T-helper 1 cell treated with Interleukin-12 subunit alpha and Interleukin-12 subunit beta and Interleukin-4 antibody, amounts not matched to agents 30 μg/mL and 1 μg/mL, for 36 hours (primary cell): Measurements from ENCODE around the gene CRMP1.

ENCODE experiments used
- H3K27ac Mint-ChIP-seq: one replicate; pipeline ENCODE4 v1.8.0; 2021; ENCODE audit warnings: mild to moderate bottlenecking, mixed read lengths
- H3K27me3 Mint-ChIP-seq: one replicate; pipeline ENCODE4 v1.8.0; 2021; ENCODE audit warnings: low read depth, mixed read lengths
- H3K36me3 Mint-ChIP-seq: one replicate; pipeline ENCODE4 v1.8.0; 2021; ENCODE audit warnings: low read depth, mixed read lengths
- H3K4me1 Mint-ChIP-seq: one replicate; pipeline ENCODE4 v1.8.0; 2021; ENCODE audit warnings: low read depth, mixed read lengths
- H3K4me3 Mint-ChIP-seq: one replicate; pipeline ENCODE4 v1.8.0; 2021; ENCODE audit warnings: mild to moderate bottlenecking, moderate library complexity, mixed read lengths
- H3K9me3 Mint-ChIP-seq: one replicate; pipeline ENCODE4 v1.8.0; 2021; ENCODE audit warnings: mixed read lengths

The CRMP1 gene

GRCh38 chr4:5925419-5926200 is 32.7 kb upstream of the CRMP1 start:
- Mint-ChIP-seq H3K4me1 (no peaks in the 10 kb centered on the region), H3K9me3 (no peaks in the 10 kb centered on the region), H3K27me3 (peaks cover 7% of the 10 kb centered on the region), H3K27ac (no peak overlapping the region), H3K4me3 (no peak overlapping the region), H3K36me3 (no peaks in the 10 kb centered on the region)

- no peak overlapping the region for H3K27ac Mint-ChIP-seq
- no peak overlapping the region for H3K4me3 Mint-ChIP-seq
- H3K36me3 Mint-ChIP-seq: no peaks in the 10 kb centered on the region
- H3K9me3 Mint-ChIP-seq: no peaks in the 10 kb centered on the region
- H3K4me1 Mint-ChIP-seq: no peaks in the 10 kb centered on the region
- peaks cover 7% of the 10 kb centered on the region for H3K27me3 Mint-ChIP-seq
Measured at GRCh38 chr4:5924461-5925125, 31.7 kb upstream of the CRMP1 start.

GRCh38 chr4:5923376-5923775 is 30.5 kb upstream of the CRMP1 start:
- Mint-ChIP-seq H3K4me3 (no peak overlapping the region), H3K9me3 (no peaks in the 10 kb centered on the region)

GRCh38 chr4:5922556-5922955 is 29.7 kb upstream of the CRMP1 start:
- no peaks in the 10 kb centered on the region for H3K4me1 Mint-ChIP-seq
- no peak overlapping the region for H3K4me3 Mint-ChIP-seq
- H3K36me3 Mint-ChIP-seq: no peaks in the 10 kb centered on the region
- peaks cover 7% of the 10 kb centered on the region for H3K27me3 Mint-ChIP-seq
- H3K9me3 Mint-ChIP-seq: no peaks in the 10 kb centered on the region
- H3K27ac Mint-ChIP-seq: no peak overlapping the region

More at GRCh38 chr4:5923376-5923775, 30.5 kb upstream of the CRMP1 start:
- H3K27ac Mint-ChIP-seq: no peak overlapping the region
- H3K27me3 Mint-ChIP-seq: peaks cover 7% of the 10 kb centered on the region
- no peaks in the 10 kb centered on the region for H3K4me1 Mint-ChIP-seq
- H3K36me3 Mint-ChIP-seq: no peaks in the 10 kb centered on the region

- peaks cover 7% of the 10 kb centered on the region for H3K27me3 Mint-ChIP-seq
- no peaks in the 10 kb centered on the region for H3K36me3 Mint-ChIP-seq
- H3K27ac Mint-ChIP-seq: no peak overlapping the region
- no peaks in the 10 kb centered on the region for H3K9me3 Mint-ChIP-seq
- no peak overlapping the region for H3K4me3 Mint-ChIP-seq
- no peaks in the 10 kb centered on the region for H3K4me1 Mint-ChIP-seq
Measured at GRCh38 chr4:5921981-5922380, 29.1 kb upstream of the CRMP1 start.

GRCh38 chr4:5921101-5921980 is 28.5 kb upstream of the CRMP1 start:
- Mint-ChIP-seq H3K36me3 (no peaks in the 10 kb centered on the region), H3K4me3 (no peak overlapping the region), H3K9me3 (no peaks in the 10 kb centered on the region), H3K4me1 (no peaks in the 10 kb centered on the region), H3K27me3 (peaks cover 7% of the 10 kb centered on the region), H3K27ac (no peak overlapping the region)

GRCh38 chr4:5919571-5919970 is 26.7 kb upstream of the CRMP1 start:
- no peak overlapping the region for H3K27ac Mint-ChIP-seq
- H3K4me1 Mint-ChIP-seq: no peaks in the 10 kb centered on the region
- no peak overlapping the region for H3K4me3 Mint-ChIP-seq

GRCh38 chr4:5919044-5919443 is 26.2 kb upstream of the CRMP1 start:
- no peaks in the 10 kb centered on the region for H3K36me3 Mint-ChIP-seq
- no peaks in the 10 kb centered on the region for H3K9me3 Mint-ChIP-seq
- peaks cover 7% of the 10 kb centered on the region for H3K27me3 Mint-ChIP-seq
- no peak overlapping the region for H3K27ac Mint-ChIP-seq
- no peak overlapping the region for H3K4me3 Mint-ChIP-seq
- no peaks in the 10 kb centered on the region for H3K4me1 Mint-ChIP-seq

More at GRCh38 chr4:5919571-5919970, 26.7 kb upstream of the CRMP1 start:
- no peaks in the 10 kb centered on the region for H3K36me3 Mint-ChIP-seq
- H3K27me3 Mint-ChIP-seq: peaks cover 7% of the 10 kb centered on the region
- no peaks in the 10 kb centered on the region for H3K9me3 Mint-ChIP-seq

- Mint-ChIP-seq H3K4me1 (no peaks in the 10 kb centered on the region), H3K9me3 (no peaks in the 10 kb centered on the region), H3K4me3 (no peak overlapping the region), H3K36me3 (no peaks in the 10 kb centered on the region), H3K27me3 (peaks cover 7% of the 10 kb centered on the region), H3K27ac (no peak overlapping the region)
Measured at GRCh38 chr4:5918331-5918985, 25.6 kb upstream of the CRMP1 start.

- no peak overlapping the region for H3K27ac Mint-ChIP-seq
- no peaks in the 10 kb centered on the region for H3K4me1 Mint-ChIP-seq
- H3K4me3 Mint-ChIP-seq: no peak overlapping the region
- peaks cover 7% of the 10 kb centered on the region for H3K27me3 Mint-ChIP-seq
- H3K9me3 Mint-ChIP-seq: no peaks in the 10 kb centered on the region
- no peaks in the 10 kb centered on the region for H3K36me3 Mint-ChIP-seq
Measured at GRCh38 chr4:5917672-5918071, 24.8 kb upstream of the CRMP1 start.

GRCh38 chr4:5916229-5916628 is 23.3 kb upstream of the CRMP1 start:
- no peak overlapping the region for H3K4me3 Mint-ChIP-seq
- H3K27ac Mint-ChIP-seq: no peak overlapping the region
- peaks cover 2% of the 10 kb centered on the region for H3K27me3 Mint-ChIP-seq
- H3K4me1 Mint-ChIP-seq: no peaks in the 10 kb centered on the region
- no peaks in the 10 kb centered on the region for H3K9me3 Mint-ChIP-seq
- no peaks in the 10 kb centered on the region for H3K36me3 Mint-ChIP-seq

- no peaks in the 10 kb centered on the region for H3K27me3 Mint-ChIP-seq
- H3K27ac Mint-ChIP-seq: no peak overlapping the region
- H3K4me3 Mint-ChIP-seq: no peak overlapping the region
- H3K36me3 Mint-ChIP-seq: no peaks in the 10 kb centered on the region
- no peaks in the 10 kb centered on the region for H3K4me1 Mint-ChIP-seq
- H3K9me3 Mint-ChIP-seq: no peaks in the 10 kb centered on the region
Measured at GRCh38 chr4:5913454-5913853, 20.6 kb upstream of the CRMP1 start.

GRCh38 chr4:5912614-5913019 is 19.7 kb upstream of the CRMP1 start:
- H3K9me3 Mint-ChIP-seq: no peaks in the 10 kb centered on the region
- H3K36me3 Mint-ChIP-seq: no peaks in the 10 kb centered on the region
- no peak overlapping the region for H3K4me3 Mint-ChIP-seq
- H3K27me3 Mint-ChIP-seq: peaks cover under 1% of the 10 kb centered on the region
- no peaks in the 10 kb centered on the region for H3K4me1 Mint-ChIP-seq
- no peak overlapping the region for H3K27ac Mint-ChIP-seq

- no peak overlapping the region for H3K27ac Mint-ChIP-seq
- H3K4me1 Mint-ChIP-seq: no peaks in the 10 kb centered on the region
- no peaks in the 10 kb centered on the region for H3K36me3 Mint-ChIP-seq
- H3K4me3 Mint-ChIP-seq: no peak overlapping the region
- H3K9me3 Mint-ChIP-seq: peaks cover 4% of the 10 kb centered on the region
- peaks cover 12% of the 10 kb centered on the region for H3K27me3 Mint-ChIP-seq
Measured at GRCh38 chr4:5908876-5909427, 16.1 kb upstream of the CRMP1 start.
